GM21423 (cell line): ENCODE results near the gene FAM76A.

Source experiments
- ATAC-seq: cut with Tn5 transposase; IDR thresholded peaks from one replicate; pipeline ENCODE4 v1.9.1; 2021; ENCODE audit warnings: mild to moderate bottlenecking, moderate library complexity; ENCODE audit not compliant: unreplicated experiment

The FAM76A gene

DNA sequence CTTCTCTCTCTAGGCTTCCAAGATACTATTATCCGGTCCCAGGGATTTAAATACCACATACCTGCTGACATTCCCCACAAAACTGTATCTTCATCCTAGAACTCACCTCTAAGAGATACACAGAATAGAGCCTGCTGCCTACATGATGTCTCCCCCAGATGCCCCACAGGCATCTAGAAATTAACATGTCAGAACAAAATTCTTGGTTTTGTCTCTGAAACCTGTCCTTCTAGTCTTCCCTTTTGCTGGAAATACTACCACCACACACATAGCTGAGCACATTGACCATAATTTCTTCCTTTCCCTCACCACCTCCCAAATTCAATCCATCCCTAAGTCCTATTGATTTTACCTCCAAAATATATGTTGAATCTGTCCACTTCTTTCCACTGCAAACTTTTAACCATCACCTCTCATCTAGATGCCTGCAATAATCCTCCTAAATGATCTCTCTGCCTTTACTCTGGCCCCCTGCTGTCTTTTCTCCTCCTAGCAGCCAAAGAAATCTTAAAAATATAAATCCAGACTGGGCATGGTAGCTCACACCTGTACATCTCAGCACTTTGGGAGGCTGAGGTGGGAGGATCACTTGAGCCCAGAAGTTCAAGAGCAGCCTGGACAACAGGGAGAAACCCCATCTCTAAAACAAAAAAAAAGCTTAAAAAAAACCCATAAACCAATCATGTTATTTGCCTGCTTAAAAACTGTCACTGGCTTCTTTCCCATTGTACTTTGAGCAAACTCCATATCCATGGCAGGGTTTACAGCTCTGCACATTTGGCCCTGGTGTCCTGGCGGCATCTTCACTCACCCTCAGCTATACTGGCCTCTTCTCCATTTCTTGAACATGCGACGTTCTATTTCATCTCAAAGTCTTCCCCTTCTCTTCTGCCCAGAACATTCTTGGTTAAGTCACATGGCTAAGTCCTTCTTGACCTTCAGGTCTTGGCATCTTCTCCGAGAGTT lies 6.2 kb upstream of the FAM76A start:
- ATAC-seq: no peak

DNA sequence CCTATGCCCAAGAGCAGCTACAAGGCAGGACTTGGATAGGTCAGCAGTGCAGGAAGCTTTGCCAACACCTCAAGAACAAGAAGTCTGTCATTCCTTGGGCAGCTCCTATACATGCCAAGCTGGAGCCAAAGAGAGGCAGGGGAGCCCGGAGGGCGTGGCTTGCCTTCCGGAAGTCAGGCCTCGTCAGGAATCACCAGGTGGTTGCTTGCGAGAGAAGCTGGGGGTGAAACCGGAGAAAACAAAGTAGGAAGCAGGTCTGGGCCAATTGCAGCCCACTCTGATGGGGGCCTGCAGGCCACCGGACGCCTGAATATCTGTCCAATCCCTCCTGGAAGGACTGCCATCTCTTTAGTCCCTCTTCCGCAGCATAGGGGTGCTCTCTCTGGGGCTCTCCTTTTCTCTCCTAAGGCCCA lies 794 bp upstream of the FAM76A start:
- no peak for ATAC-seq

DNA sequence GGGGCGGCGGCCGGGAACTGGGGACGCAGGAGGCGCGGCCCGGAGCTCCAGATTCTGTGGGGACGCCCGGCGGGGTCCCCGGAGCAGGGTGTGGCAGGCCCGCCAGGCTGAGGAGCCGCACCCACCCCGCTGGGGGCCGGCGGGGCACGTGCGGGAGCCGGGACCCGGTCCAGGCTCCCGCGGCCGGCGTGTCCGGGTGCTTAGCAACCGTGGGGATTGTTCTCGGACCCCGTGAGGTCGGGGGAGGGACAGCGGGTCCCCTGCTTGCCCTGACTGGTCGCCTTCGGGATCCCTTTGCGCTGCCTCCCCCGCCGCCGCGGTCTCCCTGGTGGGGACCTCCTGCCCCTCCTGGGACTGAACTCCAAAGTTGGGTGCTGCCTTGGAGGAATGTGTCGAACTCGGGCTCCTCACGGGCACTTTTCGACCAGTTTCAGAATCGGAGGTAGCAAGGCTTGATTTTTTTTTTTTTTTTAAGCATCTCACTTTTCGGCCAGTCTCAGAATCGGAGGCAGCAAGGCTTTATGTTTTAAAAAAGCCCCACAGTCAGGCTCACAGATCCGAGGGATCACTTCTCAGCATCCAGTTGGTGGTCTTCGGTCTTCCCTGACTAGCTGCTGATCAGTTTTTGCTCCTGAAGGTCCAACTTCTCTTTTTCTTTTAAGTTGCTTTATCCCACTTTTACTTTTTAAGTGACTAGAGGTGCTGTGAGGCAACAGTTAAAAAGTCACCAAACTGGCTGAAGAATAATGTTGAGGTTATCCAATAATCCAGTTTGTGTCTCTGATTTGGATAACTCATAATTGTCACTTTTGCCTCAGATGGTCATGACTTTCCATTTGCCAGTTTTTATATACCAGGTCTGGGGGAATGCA lies 648 bp downstream of the FAM76A start:
- peak; percentile 24 for ATAC-seq

DNA sequence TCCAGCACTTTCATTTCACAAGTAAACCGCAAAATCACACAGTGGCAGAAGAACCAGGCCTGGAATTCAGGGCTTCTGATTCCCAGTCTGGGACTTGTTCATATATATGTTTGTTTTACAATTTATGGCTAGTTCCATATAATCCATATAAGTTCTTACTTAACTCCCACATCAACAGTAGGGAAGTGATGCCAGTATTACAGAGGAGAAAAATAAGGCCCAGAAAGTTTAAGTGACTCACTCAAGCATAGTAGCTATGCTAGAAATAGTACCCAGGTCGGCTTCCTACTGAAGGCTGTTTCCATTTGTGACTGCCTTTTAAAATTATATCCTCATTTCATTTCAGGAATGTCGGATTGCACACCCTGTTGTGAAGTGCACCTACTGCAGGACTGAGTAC lies 1.4 kb downstream of the FAM76A start:
- ATAC-seq: no peak

DNA sequence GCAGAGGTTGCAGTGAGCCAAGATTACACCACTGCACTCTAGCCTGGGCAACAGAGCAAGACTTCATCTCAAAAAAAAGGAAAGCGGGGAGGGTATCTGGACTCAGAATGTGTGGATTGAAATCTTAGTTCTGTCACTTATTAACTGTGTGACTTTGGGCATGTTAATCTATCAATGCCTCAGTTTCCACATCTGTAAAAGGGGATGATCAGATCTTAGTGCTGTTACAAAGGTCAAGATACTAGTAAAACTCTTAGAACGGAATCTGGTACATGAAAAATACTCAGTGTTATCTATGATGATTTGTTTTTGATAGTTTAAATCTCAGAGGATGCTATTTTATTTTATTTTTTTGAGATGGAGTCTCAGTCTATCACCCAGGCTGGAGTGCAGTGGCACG lies 10.5 kb downstream of the FAM76A start:
- no peak for ATAC-seq

DNA sequence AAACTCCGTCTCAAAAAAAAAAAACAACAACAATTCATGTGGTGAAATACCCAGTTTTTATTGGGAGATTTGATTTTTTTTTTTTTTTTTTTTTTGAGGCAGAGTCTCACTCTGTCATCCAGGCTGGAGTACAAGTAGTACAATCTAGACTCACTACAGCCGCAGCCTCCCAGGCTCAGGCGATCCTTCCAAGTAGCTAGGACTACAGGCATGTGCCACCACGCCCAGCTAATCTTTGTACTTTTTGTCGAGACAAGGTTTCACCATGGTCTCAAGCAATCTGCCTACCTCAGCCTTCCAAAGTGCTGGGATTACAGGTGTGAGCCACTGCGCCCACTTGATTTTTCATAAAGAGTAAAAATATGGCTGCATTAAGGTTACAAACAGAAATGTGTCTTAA lies 15.4 kb downstream of the FAM76A start:
- no peak for ATAC-seq

DNA sequence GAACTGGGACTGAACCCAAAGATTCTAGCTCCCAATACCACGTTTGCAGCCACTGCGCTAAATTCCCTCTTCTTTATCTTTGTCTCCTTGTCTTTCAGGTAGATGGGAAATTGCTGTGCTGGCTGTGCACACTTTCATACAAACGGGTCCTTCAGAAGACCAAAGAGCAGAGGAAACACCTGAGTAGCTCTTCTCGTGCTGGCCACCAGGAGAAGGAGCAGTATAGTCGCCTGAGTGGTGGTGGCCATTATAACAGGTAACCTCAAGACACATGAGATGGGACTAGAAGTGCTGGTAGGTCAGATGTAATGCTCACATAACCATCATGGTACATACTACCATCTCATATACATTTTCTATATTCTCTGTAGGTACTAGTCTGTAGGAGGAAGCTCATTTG lies 18.8 kb downstream of the FAM76A start:
- no peak for ATAC-seq

DNA sequence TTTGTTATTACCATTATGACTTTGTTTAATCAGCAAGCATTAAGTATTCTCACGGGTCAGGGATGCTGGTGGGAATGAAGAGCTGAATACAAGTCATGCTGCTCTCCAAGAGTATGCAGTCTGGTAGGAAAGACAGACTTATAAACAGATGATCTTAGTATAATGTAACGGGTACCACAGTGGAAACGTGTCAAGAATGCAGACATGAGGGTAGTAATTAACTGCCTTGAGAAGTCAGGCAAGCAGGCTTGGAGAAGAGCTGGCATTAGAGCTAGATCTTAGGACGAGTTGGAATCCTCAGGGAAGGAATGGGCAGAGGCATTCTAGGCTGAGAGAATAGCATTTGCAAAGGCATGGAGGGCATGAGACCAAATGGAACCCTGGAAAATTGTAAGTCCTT lies 19.7 kb downstream of the FAM76A start:
- no peak for ATAC-seq

DNA sequence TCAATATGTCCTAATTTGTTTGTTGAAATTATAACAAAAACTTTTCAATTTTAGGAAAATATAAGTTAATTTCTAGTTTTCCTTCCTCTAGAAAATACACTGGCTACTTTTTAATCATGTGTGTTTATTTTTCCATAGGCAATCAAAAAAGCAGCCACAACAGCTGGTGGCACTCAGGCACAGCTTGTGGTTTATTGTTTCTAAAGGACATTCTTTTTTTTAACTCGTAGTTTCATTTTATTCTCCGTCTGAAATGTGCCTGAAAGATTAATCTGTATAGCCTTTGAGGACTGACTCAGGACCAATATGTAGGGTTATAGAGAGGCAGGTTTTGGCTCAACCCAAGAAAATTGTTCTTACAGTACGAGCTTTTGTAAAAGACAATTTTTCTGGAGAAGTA lies 26.6 kb downstream of the FAM76A start:
- ATAC-seq: no peak

DNA sequence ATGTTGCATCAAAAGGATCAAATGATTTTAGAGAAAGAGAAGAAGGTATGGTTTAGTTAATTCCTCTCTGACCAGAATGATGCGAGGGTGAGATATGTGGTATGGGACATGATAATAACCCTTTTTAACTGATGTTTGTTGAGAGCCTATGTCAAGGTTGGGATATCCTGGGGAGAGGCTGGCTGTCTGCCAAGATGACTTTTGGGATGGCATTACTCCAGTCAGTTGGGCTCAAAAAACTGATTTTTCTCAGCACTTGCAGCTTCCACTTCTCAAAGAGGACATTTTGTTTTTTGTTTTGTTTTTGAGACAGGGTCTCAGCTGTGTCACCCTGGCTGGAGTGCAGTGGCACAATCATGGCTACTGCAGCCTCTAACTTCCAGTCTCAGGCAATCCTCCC lies 29.5 kb downstream of the FAM76A start:
- ATAC-seq: no peak

DNA sequence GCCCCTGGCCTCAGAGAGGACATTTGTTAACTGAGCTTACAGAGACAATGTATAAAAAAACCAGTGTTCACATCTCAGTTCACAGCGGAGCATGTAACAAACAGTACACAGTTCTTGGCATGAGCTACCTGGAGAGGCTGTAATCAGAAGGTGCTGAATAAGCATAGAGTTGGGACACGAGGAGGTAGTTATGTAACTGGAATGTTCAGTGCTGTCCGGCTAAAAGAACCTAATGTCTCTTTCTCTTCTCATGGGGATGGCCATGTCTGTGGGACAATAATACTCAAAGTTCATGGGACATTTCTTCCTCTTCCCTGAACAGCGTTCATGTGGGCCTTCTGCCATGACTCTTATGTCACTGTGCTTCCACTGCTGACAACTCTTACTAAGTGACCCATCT lies 30.1 kb downstream of the FAM76A start:
- no peak for ATAC-seq

DNA sequence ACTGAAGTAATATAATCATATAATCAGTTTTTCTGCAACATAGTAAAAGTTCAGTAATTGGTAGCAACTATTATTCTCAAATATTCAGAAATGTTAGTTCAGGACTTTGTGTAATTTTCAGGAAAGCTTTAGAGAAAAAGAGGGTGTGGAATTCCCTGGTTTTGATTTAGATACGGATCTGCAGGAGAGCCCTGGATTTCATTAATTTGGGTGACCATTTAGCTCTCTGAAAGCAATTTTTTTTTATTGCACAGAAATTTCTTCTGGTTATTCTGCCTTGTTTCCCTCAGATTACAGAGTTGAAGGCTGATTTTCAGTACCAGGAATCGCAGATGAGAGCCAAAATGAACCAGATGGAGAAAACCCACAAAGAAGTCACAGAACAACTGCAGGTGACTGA lies 33.5 kb downstream of the FAM76A start:
- ATAC-seq: no peak

DNA sequence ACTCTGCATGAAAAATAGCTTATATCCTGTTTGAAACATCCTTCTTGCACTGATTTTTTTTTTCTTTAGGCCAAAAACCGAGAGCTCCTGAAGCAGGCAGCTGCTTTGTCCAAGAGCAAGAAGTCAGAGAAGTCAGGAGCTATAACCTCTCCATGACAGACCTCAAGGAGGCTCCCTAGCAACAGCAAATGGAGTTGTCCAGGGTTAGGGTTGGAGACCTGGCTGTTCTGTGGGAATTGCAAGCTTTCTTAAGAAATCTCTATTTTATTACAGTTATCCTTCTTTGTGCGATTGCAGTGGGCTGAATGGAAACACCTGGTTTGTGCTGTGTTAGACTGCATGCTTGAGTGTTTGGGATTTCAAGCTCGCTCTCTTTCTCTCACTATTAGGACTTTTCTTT lies 34.7 kb downstream of the FAM76A start:
- ATAC-seq: no peak

DNA sequence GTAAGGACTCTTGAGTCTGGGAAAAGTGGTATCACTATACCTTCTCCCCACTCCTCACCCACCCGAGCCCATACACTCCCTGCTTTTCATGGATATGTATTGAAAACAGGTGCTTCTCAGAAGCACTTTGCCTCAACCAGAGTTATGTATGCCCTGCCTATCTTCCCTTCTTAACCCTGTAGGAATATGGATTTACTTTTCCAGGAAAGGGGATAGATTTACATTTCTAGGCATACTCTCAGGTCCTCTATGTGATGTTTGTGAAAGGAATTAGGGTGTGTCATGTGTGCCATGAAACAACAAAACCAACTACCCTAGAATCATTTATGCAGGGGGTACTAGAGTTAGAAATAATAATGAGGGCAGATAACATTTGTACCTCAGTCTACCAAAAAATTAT lies 36.3 kb downstream of the FAM76A start:
- ATAC-seq: no peak

DNA sequence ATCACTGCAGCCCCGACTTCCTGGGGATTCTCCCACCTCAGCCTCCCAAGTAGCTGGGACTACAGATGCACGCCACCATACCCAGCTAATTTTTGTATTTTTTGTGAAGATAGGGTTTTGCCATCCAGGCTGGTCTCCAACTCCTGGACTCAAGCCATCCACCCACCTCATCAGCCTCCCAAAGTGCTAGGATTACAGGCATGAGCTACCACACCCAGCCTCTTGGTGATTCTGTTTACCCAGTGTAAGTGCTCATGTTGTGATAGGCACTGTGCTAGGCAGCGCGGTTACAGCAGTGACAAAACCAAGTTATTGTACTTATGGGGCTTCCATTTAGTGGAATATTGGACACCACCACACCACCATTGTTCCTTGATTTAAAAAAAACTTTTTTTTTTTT lies 37.6 kb downstream of the FAM76A start:
- ATAC-seq: no peak

DNA sequence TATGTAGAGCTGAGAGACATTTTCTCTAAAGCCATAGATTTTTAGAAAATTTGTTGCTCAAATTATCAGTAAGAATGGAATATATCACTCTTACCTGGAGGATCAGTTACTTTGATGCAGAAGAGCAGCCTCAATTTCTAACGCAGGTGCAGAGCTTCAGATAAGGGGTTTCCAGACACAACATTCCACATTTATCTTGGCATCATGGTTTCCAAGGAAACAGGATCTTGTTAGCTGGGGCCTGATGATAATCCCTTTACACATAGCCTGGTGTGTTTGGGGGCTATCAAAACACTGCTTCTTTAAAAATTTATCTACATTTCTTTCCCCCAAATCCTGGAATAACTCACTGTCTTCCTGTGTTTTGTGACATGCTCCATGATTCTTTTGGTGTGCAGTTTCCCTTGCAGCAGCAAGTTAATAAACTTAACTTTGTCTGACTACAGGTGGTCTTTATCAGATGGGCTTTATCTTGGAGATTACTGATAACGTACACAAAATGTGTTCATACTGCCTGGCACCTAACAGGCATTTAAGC lies 44.6 kb downstream of the FAM76A start:
- no peak for ATAC-seq

DNA sequence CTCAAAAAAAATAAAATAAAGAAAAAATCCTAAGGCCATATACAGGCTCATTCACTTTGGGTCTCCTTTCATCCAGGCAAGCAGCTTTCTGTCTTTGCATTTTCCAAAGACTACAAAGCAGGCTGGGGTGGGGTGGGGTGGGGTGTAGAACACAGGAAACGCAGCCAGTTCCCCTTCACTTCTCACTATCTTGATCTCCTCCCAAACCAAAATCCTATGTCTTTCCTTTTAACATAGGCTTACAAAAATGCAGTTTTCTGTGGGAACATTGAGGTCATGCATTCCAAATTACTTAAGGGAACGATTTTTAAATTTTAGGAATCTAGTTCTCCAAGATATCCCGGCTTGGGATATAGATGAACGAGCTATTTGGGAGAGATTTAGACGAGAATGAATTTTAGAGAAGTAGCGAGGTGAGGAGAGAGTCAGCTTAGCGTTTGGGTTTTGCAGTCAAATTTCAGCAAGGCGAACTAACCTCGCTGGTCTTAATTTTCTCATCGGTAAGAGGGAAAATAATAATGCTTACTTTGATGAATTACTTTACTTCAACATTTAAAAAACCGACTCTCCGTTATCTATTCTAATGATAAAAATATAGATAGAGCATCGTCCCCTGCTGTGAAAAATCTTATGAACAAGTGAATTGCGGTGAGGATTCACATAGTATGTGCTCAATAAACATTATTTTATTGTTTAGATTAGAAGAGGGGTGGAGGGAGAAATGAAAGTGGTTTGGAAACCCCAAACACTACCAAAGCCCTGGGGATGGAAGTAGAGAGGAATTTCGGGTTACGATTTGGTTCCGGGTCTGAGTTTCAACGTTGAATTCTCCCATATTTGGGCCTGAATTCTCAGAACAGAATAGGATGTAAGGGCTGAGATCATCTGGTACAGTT lies 46.5 kb downstream of the FAM76A start:
- ATAC-seq: no peak

DNA sequence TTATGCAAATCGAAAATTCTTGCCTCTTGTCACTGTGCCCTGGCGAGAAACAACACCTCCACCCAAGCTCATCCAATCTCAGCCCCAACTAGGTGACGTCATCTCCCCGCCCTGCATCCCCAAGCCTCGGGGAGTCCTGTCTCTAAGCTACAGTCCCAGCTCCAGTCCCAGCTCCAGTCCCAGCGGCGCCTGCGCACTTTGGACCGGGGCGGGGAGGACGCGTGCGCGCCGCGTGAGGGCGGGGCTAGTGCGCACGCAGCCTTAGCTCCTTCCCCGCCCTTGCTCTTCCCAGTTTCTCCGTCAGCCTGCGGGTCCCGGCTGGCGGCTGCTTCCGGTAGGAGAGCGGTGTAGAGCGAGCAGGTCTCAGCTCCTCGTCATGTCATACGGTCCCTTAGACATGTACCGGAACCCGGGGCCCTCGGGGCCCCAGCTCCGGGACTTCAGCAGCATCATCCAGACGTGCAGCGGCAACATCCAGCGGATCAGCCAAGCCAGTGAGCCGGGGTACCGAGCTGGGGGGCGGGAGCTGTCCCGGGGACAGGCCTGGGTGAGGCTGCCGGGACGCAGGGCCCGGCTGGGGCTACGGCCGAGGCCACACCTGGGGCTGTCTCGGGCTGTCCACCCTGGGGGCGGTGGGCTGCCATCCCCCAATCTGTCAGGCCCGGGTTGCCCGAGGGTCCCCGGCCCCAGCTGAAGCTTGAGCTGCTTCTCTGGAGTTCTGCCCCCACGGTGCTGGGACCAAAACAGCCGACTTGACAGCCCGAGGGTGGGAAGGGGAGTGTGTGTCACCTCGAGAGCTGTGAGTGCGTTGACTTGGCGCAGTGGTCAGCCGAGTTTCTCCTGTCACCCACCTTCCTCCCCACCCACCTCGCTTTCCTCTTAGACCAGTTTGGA lies 47.4 kb downstream of the FAM76A start, which contains the start of gene STX12:
STX12 (plus strand) TSS at position 288 of the 894 bp plus-strand sequence; CDS start at position 377, 89 bp downstream.
- peak; percentile 94 for ATAC-seq

DNA sequence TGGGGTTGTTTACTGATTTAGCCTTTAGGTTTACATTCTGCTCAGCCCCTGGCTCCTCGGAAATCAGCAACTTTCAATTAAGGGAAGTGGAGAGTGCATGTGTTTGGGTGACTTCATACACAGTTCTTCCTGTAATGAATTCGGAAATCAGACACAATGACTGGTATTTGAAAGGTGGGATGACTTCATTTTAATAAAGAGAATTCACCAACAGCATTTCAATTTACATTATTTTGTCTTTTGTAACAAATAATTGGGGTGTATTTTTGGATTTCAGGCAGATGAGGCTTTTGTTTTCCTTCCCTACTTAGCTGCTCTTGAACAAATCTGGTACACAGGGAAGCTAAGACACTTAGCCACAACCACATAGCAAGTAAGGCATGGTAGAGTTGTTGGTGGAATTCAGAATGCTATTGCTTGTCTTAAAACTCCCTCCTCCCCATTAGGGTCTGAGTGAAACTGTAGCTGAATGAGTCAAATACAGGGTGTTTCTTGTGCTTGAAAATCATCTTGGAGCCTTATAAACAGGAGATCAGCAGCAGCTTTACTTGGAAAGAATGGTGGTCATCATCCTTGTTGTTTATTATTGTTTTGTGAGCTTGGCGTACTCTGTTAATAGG lies 48.2 kb downstream of the FAM76A start:
- peak; percentile 9 for ATAC-seq
